Measurements from ENCODE around the gene C11orf68.

The C11orf68 gene

DNA sequence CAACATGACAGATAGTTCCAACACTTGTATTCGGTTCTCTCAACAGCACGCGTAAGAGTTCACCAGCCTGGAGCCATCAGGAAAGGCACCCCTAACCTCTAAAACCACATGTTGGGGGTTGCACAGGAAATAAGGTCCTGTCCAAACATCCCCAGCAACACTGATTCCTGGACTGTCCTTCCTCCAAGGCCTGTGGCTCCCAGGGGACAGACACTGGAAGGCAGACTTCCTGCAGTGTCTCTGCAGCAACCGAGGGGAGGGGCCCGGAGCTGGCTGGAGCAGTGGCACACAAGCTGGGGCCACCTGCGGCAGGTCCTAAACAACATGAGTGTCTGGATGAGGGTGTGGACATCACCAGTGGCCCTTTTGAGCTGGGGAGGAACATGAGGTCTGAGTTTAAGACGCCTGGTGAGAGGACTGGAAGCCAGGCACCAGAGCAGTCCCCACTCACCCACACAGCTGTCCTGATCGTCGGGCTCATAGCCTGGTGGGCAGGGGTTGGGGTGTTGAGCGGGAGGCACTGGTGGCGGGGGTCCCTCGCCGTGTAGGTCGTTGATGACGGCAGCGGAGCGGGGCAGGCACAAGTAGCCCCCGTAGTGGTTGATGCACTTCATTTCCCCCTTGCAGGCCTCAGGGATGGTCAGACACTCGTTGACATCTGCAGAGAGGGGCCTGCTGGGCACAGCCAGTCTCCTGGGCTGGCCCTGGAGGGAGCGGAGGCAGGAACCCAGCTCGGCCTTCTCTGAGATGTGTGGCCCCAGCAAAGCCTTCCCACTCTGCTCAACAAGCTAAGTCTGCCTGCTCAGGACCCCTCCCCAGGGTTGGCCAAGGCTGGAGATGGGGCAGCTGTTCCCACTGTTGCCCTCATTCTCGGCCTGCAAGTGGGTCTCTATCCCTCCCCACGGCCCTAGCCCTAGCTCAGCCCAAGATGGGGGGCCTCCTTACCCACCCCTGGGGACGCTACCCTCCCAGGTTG is 47.9 kb downstream of the C11orf68 start:
- peak; percentile 73 for DNase-seq

DNA sequence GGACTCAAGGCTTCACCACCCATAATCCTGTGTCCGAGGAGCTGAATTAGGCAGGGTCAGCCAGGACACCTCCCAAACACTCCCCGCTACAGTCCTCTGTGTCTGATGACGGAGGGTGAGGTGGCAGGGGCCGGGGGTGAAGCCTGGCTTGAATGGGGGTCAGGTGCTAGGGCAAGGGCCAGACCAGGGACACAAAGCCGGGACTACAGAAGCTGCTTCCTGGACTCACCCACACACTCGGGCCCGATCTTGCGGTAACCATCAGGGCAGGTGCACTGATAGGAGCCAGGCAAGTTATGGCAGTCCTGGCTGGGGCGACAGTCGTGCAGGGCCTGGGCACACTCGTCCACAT is 48.6 kb downstream of the C11orf68 start:
- no peak for DNase-seq

DNA sequence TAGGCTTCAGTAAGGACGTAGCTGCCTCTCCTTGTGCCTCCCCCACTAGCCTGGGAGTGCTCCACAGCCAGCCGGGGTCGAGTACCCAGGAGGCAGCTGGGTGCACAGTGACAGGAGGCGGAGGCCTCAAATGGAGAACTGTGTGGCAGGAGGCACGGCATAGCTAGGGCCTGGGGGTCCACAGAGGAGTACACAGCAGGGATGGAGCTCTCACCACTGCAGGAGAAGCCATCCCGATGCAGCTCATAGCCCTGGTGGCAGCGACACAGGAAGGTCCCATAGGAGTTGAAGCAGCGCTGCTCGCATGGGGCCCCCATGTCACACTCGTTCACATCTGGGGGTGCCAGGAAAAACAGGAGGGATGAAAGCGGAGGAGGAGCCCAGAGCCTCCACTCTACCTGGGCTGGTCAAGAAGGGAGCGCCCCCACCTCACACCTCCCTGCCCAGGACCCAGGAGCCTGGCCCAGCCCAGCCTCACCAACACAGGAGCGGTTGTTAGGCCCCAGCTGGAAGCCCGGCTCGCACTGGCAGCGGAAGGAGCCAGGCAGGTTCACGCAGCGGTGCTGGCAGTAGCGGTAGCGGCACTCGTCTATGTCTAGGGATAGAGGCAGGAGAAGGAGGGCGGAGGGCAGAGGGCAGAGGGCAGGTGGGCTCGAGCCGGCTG is 49.1 kb downstream of the C11orf68 start:
- no peak for DNase-seq

DNA sequence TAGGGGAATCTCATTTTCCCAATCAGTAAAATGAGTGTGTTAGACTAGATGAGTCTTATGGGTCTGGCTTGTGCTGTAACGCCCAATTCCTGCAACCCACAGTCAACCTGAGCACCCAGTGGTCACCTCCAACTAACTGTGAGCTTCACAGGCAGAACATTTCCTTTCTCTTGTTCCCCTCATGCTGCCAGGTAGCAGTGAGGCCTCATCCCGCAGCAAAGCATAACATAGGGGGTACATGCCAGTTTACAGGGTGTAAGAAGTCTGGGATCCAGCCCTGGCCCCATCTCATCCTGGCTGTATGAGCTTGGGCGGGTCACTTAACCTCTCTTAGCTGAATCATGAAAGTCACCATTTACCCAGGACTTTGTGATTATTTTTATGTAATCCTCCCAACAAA is 50.0 kb downstream of the C11orf68 start:
- DNase-seq = no peak

DNA sequence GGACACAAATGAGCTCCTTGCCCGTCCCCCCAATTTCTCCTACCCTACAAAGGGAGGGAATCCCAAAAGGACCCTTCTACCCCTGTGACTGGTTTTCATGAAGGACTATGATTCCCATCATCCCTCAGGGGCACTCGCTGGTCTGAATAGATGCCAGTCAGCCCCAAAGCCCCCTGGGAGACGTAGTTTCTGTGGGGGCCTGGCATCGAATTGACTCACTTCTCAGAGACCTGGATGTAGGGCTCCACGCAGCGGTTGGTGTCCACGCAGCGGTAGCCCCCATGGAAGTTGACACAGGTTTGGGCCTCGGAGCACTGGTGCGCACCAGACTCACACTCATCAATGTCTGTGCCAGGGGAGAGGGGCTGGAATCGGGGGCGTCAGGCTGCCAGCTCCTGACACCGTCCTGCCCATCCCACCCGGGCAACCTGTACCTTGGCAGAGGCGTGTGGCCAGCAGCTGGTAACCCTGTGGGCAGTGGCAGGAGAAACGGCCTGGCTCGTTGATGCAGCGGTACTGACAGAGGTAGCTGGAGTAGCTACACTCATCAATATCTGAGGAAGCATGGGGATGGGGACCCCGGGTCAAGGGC is 50.7 kb downstream of the C11orf68 start:
- peak; percentile 37 for DNase-seq

DNA sequence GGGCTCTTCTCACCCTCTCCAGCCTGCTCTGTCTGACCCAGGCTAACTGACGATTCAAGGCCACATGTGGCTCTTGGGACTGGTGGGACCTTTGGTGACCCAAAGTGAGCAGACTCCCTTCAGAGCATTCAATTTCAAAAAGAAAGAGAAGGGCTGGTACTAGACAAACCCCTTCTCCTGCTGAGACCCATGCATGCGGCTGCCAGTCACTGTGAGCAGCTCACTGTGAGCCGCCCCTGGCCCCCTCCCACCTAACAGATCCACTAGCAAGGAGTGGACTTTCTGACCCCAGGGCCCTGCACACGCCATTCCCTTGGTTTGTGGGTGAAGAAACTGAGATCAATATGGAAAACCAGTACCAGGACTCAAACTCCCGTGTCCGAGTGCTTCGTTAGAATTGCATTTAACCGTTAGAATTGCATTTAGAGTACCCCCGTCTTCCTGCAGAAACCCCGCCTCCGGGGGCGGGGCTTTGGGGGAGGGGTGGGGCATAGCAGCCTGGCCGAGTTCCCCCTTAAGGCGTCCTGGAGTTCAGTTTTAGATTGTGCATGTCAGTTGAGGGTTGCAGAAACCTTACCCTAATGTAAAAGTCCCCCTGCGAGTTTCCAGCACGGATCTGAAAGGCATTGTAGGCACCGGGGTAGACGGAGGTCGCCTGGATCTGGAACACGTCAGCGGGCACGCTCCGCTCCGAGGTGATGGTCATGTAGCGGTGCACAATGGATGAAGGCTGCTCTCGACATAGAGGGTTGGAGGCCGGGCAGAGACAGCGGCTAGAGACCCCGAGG is 51.4 kb downstream of the C11orf68 start:
- no peak for DNase-seq
